Umbilical cord (tissue), 2 donors: ENCODE data around the gene IGF2R. TPM values are rescaled to one million over a fixed set of nuclear protein-coding genes. Genes with fewer than 3 reads are reported as not detected.
A peak's percentile ranks its signal among the peaks of the same experiment; 100 is the strongest.

Experiments used
- DNase-seq: peaks from one replicate; pipeline ENCODE4 v3.0.0-alpha.2; 2015; ENCODE audit warnings: low spot score
- total RNA-seq: library from RNA; depleted of rRNA; stranded (reverse); fragments of >200 nt; gene quantifications from one replicate; pipeline ENCODE4 v1.2.3, GENCODE V29; 2014; ENCODE audit warnings: low replicate concordance; ENCODE audit not compliant: insufficient read depth

IGF2R gene
- total RNA-seq, 1 donor from 2014 or later, result 54.2 TPM

DNA sequence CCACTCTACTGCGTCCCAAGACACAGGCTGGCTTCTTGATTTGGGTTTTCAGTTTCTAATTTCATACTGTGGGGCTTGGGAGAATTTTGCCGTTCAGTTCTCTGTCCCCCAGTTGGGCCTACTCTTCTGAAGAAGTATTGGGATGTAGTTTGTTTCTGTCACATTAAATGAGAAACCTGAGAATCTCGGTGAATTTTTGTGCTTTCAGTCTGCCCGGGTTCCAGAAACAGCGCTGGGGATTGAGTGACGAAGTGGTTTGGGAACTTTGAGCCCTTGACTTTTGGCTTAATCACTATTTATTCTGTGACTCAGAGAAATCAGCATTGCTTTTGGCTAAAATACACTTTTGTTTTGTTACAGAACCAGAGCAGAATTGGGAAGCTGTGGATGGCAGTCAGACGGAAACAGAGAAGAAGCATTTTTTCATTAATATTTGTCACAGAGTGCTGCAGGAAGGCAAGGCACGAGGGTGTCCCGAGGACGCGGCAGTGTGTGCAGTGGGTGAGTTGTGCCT lies 74.0 kb downstream of the IGF2R start:
- DNase-seq, result no peak

DNA sequence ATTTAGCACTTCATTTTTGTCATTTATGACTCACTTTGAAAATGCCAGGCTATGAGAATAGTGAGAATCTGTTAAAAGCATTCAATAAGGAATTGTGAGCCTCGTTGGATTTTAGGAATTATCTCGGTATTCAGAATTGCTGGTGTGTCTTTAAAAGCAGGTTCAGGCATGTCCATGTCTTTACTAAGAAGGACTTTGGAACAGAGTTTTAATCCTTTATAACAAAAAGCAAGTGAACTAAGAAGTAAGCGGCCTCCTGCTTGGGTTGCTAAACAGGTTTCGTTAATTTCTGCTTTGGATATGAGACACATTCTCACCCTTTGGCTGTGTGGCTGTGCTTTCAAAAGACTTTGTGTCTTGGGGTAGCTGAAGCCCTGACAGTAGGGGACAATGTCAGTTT lies 74.9 kb downstream of the IGF2R start:
- DNase-seq, result peak; percentile 41

DNA sequence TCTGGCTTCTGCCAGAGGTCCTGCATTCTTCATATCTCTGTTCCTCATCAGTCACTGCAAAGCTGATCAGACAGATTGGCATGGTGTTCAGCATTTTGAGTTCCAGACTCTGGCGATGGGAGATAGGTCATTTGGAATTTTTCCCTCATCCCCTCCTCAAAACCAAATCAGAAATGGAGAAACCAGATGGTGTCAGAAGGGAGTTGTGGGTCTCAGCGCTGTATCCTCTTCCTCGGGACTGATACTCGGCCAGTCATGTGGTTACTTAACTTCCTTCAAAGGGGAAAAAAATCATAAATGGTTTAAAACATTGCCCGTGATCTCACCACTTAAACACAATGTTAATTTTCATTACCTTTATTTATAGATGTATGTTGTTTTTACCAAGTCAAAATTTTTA lies 75.8 kb downstream of the IGF2R start:
- DNase-seq, result no peak

DNA sequence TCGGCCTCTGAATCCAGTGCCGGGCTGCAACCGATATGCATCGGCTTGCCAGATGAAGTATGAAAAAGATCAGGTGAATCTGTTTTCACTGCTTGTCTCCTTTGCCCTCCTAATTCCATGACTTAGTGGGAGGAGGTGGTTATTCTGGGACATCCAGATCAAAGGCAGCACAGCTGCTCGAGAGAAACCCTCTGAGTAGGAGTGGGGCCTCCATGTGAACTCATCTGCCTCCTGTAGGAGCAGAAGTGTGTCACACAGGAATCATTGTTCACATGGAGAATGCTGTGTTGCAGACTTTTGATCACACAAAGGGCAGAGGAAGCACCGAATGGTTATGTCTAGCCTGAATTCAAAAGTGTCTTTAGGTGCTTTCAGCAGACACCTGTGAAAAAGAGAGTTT lies 79.6 kb downstream of the IGF2R start:
- no peak for DNase-seq

DNA sequence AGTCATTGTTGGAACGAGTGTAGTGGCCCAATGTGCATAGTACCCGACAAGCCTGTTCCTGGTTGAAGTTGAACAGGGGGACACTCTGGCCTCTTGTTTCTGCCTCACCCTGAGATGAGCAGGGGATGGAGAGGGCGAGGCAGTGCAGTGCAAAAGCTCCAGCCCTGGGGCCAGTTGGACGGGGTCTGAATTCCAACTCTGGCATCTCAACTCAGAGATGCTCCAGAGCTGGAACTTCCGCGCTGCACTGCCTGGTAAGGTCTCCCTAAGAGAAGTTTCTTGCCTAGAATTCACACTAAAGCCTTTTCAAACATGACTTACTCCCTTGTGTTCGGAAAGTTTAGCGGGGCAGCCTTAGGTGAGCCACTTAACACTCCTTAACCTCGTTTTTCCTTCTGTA lies 80.5 kb downstream of the IGF2R start:
- no peak for DNase-seq

DNA sequence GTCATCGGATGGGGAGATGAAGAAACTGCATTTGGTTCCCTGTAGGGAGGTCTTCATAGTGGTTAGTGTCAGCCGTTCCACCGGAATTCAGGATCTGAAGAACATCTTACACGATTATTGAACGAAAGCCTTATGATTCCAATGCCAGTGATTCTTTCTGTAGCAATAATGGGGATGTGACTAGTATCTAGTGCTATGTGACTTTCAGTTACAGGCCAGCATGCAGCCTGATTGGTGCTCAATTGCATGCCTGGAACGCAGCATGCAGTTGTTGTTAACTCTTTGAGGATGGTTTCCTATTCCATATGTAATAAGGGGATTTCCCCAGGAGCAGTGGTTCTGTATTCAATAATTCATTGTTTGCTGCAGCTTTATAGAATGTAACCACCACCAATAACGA lies 81.1 kb downstream of the IGF2R start:
- DNase-seq, result no peak

DNA sequence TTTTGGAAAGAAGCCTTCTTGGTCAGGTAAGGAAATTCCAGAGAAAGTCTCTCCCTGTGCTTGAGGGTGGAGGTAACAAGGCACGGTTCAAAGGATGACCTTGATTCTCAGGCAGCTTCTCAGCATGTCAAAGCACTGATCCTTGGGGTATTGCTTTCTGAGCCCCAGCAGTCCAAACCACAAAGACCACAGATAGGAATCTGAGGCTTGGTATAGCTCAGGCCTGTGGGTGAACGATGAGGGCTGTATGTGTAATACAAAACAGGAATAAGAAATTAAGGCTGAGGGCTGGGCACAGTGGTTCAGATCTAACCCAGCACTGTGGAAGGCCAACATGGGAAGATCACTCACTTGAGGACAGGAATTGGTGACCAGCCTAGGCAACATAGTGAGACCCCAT lies 82.5 kb downstream of the IGF2R start:
- no peak for DNase-seq

DNA sequence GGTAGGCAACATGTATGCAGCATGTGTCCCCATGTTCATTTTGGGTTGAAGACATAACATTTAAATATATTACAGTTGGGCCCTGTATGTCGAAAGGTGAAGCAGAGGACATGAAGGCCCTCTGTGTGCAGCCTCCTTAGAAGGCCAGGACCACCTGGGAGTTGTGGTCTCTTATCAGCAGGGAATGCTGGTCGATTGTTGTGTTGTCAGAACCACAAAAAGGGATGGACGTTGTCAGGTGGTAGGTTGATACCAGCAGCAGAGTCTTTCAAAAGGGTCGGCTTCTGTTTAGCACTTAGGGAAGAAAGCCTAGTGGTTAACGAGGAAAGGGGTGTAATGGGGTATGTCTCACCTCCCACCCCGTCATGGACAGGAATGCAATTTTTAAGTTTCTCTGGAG lies 85.4 kb downstream of the IGF2R start:
- no peak for DNase-seq

DNA sequence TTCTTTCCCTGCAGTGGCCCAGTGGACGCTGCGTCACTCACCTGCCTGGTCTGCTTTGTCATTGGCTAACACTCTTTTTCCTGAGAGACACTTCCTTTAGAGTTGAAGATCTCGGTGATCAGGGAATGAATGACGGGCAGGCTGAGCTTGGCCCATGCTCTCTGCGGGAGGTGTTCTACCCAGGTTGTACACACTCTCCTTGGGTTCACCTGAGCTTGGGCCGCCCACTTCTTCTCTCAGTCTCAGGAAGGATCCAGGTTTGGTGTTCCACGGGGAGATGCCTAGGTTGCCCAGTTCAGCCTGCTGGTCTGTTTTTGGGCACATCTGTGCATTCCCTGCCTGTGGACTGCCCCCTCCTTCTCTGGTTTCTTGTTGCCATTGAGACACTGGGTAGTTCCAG lies 86.0 kb downstream of the IGF2R start:
- DNase-seq, result no peak

DNA sequence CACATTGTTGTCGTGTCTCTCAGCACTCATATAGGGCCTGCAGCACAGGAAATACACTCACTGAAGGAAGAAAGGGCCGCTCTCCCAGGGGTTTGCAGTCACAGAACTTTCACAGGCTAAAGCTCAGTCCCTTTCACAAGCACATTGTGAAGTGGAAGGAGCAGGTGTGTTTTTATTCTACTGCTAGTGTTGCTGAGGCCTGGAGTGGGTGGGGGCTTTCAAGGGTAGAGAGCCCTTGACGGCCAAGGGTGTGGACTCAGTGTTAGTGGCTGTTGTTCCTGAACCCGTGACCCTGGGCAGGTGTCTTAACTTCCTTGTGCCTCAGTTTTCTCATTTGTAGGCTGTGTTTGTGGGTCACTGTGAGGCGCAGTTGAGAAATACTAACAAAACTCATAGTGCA lies 86.5 kb downstream of the IGF2R start:
- no peak for DNase-seq

DNA sequence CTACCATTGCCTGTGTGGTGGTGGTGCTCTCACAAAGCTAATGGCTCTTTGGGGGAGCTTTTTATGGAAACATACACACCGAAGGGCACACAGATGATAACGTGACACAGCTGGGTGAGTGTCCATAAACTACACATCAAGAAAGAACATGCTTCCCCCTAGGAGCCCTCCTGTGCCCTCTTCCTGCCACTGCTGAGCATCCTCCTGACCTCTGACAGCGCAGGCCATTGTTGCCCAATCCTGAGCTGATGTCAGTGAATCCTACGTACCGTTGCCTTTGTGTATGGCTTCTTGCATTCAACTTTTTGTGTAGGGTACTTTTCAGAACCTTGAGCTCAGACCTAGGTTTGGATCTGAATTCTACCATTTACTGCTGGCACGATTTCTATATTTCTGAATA lies 86.9 kb downstream of the IGF2R start:
- no peak for DNase-seq

DNA sequence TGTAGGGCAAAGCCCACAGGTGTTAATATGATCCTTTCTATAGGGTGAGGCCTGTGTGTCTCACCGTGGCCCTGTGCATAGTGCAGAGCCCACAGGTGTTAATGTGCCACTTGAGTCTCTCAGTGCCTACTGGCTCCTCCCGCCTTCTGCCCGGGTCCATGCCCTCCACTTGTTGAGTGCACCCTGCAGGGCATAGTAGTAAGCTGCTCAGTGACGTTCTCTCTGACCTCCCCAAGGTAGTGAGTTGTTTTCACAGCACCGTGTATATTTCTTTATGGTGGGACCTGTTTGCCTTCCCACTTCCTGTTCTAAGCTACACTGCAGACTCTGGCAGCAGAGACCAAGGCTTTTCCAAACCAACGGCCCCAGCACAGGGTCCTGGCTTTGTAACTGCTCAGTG lies 88.2 kb downstream of the IGF2R start:
- no peak for DNase-seq

DNA sequence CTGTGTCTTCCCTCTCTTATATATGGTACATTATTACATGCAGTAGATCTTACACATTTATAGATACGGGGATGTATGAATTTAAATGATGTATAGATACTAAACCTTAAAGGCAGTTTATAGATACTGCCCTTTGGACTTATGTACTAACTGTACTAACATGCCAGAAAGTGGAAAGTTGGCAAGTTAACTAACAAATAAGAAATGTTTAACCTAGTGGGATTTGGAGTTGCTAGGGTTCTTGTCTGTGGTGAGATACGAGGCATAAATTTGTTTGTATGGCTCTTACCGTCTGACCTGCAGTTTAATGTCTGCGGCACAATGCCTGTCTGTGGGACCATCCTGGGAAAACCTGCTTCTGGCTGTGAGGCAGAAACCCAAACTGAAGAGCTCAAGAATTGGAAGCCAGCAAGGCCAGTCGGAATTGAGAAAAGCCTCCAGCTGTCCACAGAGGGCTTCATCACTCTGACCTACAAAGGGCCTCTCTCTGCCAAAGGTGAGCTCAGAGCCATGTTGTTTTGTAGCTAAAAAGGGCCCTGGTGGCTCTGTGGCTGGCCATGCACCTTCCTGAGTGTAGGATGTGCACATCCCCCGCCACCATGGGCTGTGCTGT lies 89.8 kb downstream of the IGF2R start:
- no peak for DNase-seq

DNA sequence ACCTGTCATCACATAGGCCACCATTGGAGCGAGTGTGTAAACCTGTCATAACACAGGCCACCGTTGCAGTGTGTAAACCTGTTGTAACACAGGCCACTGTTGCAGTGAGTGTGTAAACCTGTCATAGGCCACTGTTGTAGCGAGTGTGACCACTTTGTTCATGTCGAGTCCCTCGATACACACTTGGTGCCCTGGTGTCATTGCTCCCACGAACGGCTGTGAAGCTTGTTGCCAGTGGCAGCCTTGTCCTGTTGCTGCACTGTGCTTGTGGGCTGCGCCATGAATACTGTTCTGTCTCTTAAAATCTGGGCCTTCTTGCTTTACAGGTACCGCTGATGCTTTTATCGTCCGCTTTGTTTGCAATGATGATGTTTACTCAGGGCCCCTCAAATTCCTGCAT lies 91.3 kb downstream of the IGF2R start:
- DNase-seq, result no peak

DNA sequence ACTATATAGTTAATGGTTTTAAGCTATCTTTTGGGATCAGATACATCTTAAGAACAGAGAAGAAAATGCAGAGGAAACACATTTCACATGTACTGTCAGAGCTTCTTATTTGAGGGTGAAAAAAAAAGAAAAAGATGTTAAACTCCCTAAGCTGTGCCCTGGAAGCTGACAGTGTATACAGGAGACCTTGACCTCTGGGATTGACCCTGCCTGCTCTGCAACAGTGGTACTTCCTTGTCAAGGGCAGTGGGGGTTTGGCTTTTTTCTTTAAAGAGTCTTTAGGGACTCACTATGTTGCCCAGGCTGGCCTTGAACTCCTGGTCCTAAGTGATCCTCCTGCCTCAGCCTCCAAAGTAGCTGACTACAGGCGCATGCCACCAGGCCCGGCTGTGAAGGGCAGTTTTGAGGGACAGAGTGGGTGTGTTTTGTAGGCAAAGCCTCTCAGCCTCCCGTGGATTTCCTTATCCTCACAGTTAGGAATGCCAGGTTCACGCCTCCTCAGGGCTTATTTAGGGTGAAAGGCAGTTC lies 92.1 kb downstream of the IGF2R start:
- DNase-seq, result no peak

DNA sequence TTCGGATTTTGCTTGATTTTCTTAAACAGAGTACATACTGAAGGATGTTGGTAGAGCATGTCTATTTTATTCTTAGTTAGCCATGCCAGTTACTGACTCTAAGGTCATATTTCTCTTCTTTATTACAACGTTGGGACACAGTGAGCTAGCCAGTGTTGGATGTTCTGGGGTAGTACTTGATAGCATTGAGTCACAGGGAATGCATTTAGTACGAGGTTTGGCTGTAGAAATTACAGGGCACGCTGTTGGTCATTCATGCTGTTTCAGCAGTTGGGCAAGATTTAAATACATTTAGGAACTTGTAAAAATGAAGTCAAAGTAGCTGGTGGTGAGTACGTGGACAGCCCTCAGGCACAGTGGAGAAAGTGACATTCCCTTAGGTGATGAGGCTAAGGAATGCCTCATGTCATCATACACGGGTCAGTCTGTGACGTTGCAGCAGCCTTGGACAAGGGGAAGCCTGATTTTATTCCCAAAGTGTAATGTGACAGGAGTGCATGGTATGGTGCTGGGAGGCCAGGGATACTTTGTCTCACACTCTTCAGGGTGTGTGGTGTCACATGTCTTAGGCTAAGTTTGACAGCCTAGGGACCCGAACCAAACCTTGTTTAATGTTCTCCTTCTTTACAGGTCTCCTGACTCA lies 95.0 kb downstream of the IGF2R start:
- no peak for DNase-seq

DNA sequence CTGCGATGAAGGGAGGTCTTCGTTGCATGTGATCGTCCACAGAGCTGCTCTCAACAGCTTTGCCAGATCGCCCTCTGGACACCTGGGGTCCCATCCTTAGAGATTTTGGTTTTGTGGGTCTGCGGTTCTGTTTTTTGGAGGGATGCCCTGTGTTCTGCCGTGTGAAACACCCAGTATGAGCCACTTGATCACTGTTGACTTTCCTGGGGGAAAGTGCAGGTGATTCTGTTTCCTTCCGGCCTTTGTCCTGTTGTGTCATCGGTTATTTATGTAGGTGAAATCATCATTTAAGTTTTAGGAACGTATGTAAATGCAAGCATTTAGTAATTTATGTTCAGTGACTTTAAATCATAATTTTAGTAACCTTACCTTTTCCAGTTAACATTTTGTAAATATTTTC lies 96.3 kb downstream of the IGF2R start:
- no peak for DNase-seq

DNA sequence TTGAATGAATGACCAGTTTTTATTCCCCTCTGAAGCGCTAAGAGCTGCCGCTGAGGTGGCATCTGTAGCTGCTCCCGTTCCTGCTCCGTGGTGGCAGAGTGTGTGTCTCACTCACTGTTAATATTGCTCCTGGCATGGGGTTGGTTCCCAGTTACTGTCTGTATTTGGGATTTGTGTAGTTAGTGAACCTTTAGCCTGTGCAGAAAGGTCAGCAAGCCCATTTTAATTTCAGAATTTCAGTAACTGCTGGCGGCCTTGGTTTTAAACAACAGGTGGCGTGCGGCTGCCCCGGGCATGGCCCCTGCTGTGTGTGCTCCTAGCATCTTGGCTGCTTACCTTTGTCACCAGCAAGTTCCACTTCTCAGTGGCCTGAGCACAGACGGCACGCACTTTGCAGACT lies 98.7 kb downstream of the IGF2R start:
- no peak for DNase-seq

DNA sequence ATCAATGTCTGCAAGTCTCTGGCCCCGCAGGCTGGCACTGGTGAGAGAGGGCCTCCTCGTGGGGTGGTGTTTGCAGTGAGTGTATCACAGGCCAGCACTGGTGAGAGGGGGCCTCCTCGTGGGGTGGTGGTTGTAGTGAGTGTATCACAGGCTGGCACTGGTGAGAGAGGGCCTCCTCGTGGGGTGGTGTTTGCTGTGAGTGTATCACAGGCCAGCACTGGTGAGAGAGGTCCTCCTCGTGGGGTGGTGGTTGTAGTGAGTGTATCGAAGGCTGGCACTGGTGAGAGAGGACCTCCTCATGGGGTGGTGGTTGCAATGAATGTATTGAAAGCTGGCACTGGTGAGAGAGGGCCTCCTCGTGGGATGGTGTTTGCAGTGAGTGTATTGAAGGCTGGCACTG lies 99.5 kb downstream of the IGF2R start:
- DNase-seq, result no peak

DNA sequence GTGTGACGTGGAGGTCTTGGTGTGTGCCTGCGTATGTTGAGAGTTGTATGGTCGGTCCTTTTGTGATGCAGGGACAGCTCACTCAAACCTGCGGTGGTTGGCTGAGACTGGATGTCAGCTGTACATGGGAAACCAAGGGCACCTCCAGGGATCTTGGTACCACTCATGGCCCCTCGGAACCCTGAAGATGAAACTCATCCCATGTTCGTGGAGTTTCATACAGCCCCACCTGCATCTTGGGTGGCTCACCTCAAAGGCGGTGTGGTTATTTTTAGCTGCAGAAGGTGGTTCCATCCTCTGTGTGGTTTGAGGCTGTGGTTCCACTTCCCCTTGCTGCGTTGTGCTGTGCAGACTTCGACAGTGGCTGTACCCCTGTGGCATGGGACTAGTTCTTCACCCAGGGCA lies 100.2 kb downstream of the IGF2R start:
- DNase-seq, result no peak

DNA sequence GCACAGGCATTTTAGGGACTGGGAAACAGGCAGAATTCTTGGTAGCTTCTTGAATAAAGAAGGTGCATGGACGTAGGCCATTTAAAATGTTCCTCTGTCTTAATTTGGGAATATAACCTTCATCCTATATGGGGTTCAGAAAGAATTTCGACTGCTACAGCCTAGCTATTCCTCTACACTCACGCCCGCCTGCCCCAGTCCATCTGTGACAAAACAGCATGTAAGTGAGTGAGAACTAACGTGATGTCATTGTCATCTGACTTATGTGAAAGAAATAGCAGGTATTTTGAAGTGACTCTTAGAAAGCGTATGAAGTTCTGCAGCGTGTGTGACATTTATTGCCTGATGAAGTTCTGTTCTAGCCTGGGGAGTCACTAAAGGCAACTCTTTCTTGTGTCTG lies 100.6 kb downstream of the IGF2R start:
- no peak for DNase-seq

DNA sequence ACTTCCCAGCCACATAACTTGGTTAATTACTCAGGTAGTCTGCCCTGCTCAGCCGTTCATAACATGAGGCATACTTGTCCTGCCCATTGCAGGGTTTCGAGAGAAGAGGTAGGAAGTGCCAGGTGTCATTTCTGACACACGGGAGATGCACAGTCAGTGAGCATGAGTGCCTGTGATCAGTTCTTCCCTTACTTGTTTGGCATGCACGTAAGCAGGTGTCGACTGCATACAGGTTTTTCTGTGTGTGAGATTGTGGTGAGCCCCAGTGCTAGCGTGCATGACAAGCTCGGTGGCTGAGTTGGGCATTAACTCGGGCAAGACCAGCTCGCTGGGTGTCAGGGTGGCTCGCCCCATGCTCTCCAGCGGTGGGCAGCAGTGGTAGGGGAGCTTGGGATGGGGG lies 101.5 kb downstream of the IGF2R start:
- DNase-seq, result no peak

DNA sequence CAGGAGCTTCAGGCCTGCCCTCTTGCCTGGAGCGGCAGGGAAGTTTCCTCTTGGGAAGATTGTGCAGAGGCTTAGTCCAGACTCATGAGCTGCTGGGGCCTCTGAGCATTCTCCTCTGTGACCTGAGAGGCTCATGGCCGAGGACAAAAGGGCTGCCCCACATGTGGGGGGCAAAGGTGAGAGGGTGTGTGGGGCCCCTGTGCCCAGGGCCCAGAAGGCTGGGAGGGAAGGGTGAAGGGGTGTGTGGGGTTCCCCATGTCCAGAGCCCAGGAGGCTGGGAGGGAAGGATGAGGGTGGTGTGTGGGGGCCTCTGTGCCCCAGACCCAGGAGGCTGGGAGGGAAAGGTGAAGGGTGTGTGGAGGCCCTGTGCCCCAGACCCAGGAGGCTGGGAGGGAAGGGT lies 101.9 kb downstream of the IGF2R start:
- no peak for DNase-seq
